Heart right ventricle (tissue), 16 donors: ENCODE data around the gene RAB11FIP3. TPM values are rescaled to one million over a fixed set of nuclear protein-coding genes. Genes with fewer than 3 reads are reported as not detected.

Experiments
- ATAC-seq, 8 donors: fragments of 200-7000 bp; cut with Tn5 transposase; one replicate each; pipeline ENCODE4 v1.9.1; 2020; ENCODE audit warnings: mild to moderate bottlenecking in 8 of 8, moderate library complexity in 8 of 8, moderate number of reproducible peaks in 1 of 8
- DNase-seq, 2 donors: peaks; one replicate each; pipeline ENCODE4 v3.0.0-alpha.2; 2020
- H3K27ac ChIP-seq, 10 donors: fragments of 200-600 bp; sonication (generic) in 2 of 10; one replicate each; pipeline versions ENCODE4 v1.5.0 to v1.8.0; 2020 to 2022; ENCODE audit warnings: mild to moderate bottlenecking in 3 of 10
- H3K27me3 ChIP-seq, 7 donors: fragments of 200-600 bp; one replicate each; pipeline ENCODE4 v1.8.0; 2021 to 2022; ENCODE audit warnings: mild to moderate bottlenecking in 2 of 7
- H3K36me3 ChIP-seq, 9 donors: fragments of 200-600 bp; sonication (generic) in 1 of 9; one replicate each; pipeline versions ENCODE4 v1.5.0 to v1.8.0; 2020 to 2022; ENCODE audit warnings: mild to moderate bottlenecking in 2 of 9
- H3K4me1 ChIP-seq, 9 donors: fragments of 200-600 bp; sonication (generic) in 1 of 9; one replicate each; pipeline versions ENCODE4 v1.5.0 to v1.8.0; 2020 to 2022; ENCODE audit warnings: mild to moderate bottlenecking in 4 of 9
- H3K4me3 ChIP-seq, 10 donors: fragments of 200-600 bp; sonication (generic) in 2 of 10; one replicate each; pipeline versions ENCODE4 v1.5.0 to v1.8.0; 2020 to 2022; ENCODE audit warnings: mild to moderate bottlenecking in 7 of 10, moderate library complexity in 2 of 10
- H3K9me3 ChIP-seq, 11 donors: fragments of 200-600 bp in 10 of 11; sonication (generic) in 2 of 11; one replicate each; pipeline versions ENCODE4 v1.5.0 to v1.8.0; 2013 to 2022; ENCODE audit warnings: mild to moderate bottlenecking in 2 of 11, control low read depth in 1 of 11, moderate library complexity in 1 of 11
- WGBS, 2 donors: extraction: QIAGEN DNeasy Blood & Tissue Kit; methylation state at CpG; one replicate each; pipeline ENCODE4 v1.1.7; 2013; ENCODE audit warnings: inconsistent platforms in 1 of 2; 5-methylcytosine and 5-hydroxymethylcytosine counted together
- intact Hi-C, 10 donors: fragments of 100-400 bp; cut with DNase I; formaldehyde crosslinking; loops; one replicate each; pipeline versions ENCODE4 v1.11.1 to v1.14.2; 2022
- polyA plus RNA-seq, 2 donors: library from polyadenylated mRNA; stranded (reverse); fragments of 200-250 nt; gene quantifications; one replicate each; pipeline ENCODE4 v1.2.3, GENCODE V29; 2013
- total RNA-seq, 10 donors: library from RNA; stranded (reverse); fragmentation: NEBNext Ultra II Directional in 3 of 10; extraction: Animal tissue kit (Norgen Biotek cat#: 25700) in 3 of 10; gene quantifications; one replicate each; pipeline versions ENCODE4 v1.2.1 to v1.2.4, GENCODE V29; 2021 to 2023
- TF ChIP-seq, protein P1 (sequence below), 9 donors: fragments of 200-600 bp; sonication (generic) in 2 of 9; IDR thresholded peaks; one replicate each; pipeline versions ENCODE4 v1.5.0 to v1.8.0; 2021 to 2022; ENCODE audit warnings: antibody characterized with exemption in 9 of 9, mild to moderate bottlenecking in 5 of 9, moderate library complexity in 1 of 9
- donor health status: Arrhythmogenic right ventricular cardiomyopathy.
- donor health status: ischemic (EF 13 %, LVEDD 7.1; RV severe dilation, severe dysfunction).
- donor health status: healthy with polysubstance abuse.
- donor health status: DM: no; HTN: yes; CAD: no.
- donor health status: DM: no; HTN: no; CAD: no.
- donor health status: ischemic (EF 25% LVEDD 6.9; RV normal size, moderate dysfunction).
- donor health status: ischemic (EF 25% LVEDD 5.7; RV mildly dilated, moderate dysfunction).
- donor health status: healthy.
- donor health status: DM: yes; HTN: yes; CAD: no.
- donor health status: Ischemic cardiomyopathy.
- donor health status: ischemic (EF 35%, LVEDD 5.7; RV mildly dilated, moderate dysfunction).
- donor health status: nonischemic (EF 11% LVEDD 7.7; RV severe dilation, severe dysfunction).
- donor health status: DM: yes; HTN: yes; CAD: no.
- donor health status: PGD.
- donor health status: ischemic (EF 29% LVEDD 5.4; RV normal size, mild dysfunction).
- donor health status: nonischemic (EF 23%, LVEDD 6.1; RV moderate dilation, normal function).

RAB11FIP3 gene
- total and polyA plus RNA-seq, 12 donors = 16.6 to 40.3 (median 29.1) TPM

DNA sequence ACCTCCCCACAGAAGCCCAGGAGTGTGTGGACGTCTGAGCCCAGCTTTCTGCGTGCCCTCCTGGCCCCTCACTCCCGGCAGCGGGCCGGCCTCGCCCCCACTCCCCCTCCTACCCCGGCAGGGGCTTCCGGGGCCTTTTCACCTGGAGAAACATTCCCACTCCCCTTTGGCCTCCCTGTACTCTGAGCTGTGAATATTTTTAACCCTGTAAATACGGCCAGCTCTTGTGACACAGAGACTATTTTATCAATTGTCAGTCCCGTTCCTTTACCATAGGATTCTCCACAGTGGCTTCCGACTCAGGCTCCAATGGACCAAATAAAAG is 128.8 kb downstream of the RAB11FIP3 start:
- peaks cover 0 to 41% (median 12%) of the 10 kb centered on the region in 9 donors for H3K36me3 ChIP-seq
- intact Hi-C loops = no loop called here

DNA sequence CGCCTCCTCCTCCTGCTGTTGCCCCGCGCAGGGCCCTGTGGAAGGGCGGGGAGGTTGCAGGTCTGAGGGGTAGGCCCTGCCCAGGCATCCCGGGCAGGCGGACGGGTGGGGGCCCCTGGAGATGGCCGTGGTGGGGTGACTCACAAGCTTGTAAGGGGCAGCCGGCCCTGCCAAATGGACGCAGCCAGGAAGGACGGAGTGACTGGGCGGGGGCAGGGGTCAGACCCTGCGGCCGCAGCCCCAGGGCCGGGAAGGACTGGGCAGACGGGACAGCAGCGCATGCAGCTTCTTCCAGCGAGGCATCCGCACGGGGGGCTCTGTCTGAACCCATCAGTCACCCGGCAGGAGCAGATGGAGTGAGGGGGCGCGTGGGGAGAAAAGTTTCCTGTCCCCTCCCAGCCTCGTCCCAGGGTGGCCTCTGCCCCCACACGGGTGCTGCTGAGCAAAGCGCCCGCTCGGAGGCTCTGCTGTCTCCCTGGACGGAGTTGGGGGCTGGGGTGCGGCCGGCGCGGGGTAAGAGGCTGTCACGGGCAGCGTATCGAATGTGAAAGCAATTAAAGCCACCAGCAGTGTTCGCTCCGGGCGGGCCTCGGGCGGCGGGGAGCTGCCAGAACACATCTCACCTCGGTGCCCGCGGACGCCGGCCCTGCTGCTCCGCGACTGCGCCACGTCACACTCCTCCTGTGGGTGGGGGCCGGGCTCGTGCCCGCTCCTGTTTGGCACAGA is 129.4 kb downstream of the RAB11FIP3 start:
- TF ChIP-seq, protein P1, sequence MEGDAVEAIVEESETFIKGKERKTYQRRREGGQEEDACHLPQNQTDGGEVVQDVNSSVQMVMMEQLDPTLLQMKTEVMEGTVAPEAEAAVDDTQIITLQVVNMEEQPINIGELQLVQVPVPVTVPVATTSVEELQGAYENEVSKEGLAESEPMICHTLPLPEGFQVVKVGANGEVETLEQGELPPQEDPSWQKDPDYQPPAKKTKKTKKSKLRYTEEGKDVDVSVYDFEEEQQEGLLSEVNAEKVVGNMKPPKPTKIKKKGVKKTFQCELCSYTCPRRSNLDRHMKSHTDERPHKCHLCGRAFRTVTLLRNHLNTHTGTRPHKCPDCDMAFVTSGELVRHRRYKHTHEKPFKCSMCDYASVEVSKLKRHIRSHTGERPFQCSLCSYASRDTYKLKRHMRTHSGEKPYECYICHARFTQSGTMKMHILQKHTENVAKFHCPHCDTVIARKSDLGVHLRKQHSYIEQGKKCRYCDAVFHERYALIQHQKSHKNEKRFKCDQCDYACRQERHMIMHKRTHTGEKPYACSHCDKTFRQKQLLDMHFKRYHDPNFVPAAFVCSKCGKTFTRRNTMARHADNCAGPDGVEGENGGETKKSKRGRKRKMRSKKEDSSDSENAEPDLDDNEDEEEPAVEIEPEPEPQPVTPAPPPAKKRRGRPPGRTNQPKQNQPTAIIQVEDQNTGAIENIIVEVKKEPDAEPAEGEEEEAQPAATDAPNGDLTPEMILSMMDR (IDR thresholded peaks at IDR 0.05) = no peak
- ATAC-seq (no peak), DNase-seq (no peak)
- H3K4me1 ChIP-seq = peaks cover 2 to 11% (median 5%) of the 10 kb centered on the region in 9 donors
- 87 to 90% methylated on average over 49 to 54 of the region's 54 CpGs for WGBS, 2 donors
- H3K27me3 ChIP-seq = peaks cover 5 to 20% (median 16%) of the 10 kb centered on the region in 7 donors
- no peak overlapping the region for H3K4me3 ChIP-seq
- intact Hi-C loops = no loop called here
- H3K36me3 ChIP-seq = peaks cover 0 to 36% (median 12%) of the 10 kb centered on the region in 9 donors
- no peaks in the 10 kb centered on the region for H3K9me3 ChIP-seq
- H3K27ac ChIP-seq = no peak overlapping the region

More for the DNA sequence above, 128.8 kb downstream of the RAB11FIP3 start:
- TF ChIP-seq, protein P1 (IDR thresholded peaks at IDR 0.05) = no peak
- no peak overlapping the region for H3K4me3 ChIP-seq
- no peaks in the 10 kb centered on the region for H3K9me3 ChIP-seq
- whole genome bisulfite sequencing, 2 donors = 89 to 92% methylated on average over 11 of the region's 11 CpGs
- H3K4me1 ChIP-seq = peaks cover 0 to 5% (median 0%) of the 10 kb centered on the region in 9 donors
- no peak overlapping the region for H3K27ac ChIP-seq
- no peak for ATAC-seq
- H3K27me3 ChIP-seq = peaks cover under 1 to 14% (median 11%) of the 10 kb centered on the region in 7 donors
- no peak for DNase-seq

DNA sequence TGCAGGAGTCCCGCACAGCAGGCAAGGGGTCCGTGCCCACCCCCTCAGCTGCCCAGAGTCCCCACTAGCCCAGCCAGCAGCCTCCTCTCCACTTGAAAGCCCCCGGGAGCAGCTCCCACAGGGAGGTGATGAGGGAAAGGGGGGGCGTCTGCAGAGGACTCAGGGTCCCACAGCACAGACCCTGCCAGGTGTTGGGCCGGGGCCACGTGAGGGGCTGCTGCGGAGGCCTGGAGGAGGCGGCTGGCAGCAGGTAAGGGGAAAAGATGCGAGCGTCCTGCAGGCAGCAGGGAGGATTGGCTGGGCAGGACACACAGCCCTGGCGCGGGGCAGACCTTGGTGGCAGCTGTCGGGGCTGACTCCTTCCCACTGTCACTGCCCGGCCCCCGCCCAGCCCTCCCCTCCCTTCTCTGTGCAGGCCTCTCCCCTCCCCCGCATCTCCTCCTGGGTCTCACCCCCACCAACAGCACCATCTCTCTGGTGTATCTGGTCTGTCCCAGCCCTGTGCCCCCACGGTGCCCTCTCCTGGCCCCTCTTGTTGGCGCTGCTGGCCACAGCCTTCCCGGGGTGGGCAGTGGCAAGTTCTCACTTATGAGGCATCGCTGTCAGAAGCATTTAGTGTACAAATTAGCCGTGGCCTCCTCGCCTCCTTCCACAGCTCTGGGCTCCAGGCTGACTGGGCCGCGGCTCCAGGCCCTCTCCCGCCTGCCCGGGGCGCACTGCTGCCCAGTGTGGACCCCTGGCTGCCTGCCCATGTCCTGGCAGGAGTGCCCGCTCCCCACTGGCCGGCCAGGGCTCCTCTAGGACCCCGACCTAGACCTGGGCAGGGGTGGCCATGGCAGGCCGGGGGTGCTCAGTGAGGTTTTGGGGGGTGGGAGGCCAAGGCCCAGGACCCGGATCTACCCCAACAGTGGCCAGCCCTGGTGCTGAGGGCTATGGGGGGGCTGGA is 130.4 kb downstream of the RAB11FIP3 start:
- intact Hi-C loops = no loop called here
- Histone ChIP-seq H3K4me1 (peaks cover 3 to 12% (median 6%) of the 10 kb centered on the region in 9 donors), H3K36me3 (peaks cover 0 to 30% (median 12%) of the 10 kb centered on the region in 9 donors), H3K9me3 (no peaks in the 10 kb centered on the region), H3K27me3 (peaks cover 5 to 27% (median 21%) of the 10 kb centered on the region in 7 donors), H3K4me3 (no peak overlapping the region), H3K27ac (no peak overlapping the region)
- ATAC-seq = no peak
- TF ChIP-seq, protein P1 (IDR thresholded peaks at IDR 0.05) = no peak
- 81 to 82% methylated on average over 26 to 32 of the region's 32 CpGs for WGBS, 2 donors
- no peak for DNase-seq

DNA sequence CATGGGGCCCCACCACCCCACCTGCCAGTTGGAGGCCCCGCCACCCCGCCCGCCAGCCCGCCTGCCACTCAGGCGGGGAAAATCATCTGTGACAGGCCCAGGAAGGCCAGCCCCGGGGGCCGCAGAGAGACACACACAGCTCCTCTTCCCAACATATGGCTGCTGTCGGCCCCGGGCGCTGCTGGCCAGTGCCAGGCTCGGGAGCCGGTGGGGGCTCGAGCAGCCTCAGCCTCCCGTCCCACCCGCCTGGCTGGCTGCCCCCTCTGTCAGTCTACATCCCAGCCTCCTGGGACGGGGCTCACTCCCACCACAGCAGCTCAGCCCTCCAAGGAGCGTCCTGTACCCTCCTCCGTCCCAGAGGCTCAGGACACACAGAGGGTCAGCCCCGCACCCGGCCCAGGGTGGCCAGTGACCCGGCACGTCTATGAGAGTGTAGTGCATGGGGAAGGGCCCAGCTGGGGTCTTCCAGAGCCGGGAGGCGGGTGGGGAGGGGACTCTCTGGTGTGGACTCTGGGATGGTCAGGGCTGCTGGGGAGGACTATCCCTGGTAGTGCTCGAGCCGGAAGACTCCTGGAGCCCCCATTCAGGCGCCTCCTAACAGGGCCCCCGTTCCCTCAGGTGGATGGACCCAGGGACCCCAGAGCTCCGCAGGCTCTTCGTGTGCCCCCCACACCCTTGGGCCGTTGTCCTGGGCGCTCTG is 131.2 kb downstream of the RAB11FIP3 start:
- intact Hi-C loops = no loop called here
- 82% methylated on average over 29 to 32 of the region's 32 CpGs for WGBS, 2 donors
- DNase-seq = no peak

More for the DNA sequence above, 131.2 kb downstream of the RAB11FIP3 start:
- H3K4me3 ChIP-seq = no peak overlapping the region
- peaks cover 3 to 12% (median 6%) of the 10 kb centered on the region in 9 donors for H3K4me1 ChIP-seq
- H3K9me3 ChIP-seq = no peaks in the 10 kb centered on the region
- no peak overlapping the region for H3K27ac ChIP-seq
- ATAC-seq = no peak
- H3K27me3 ChIP-seq = peaks cover 5 to 35% (median 29%) of the 10 kb centered on the region in 7 donors
- H3K36me3 ChIP-seq = peaks cover 0 to 24% (median 11%) of the 10 kb centered on the region in 9 donors
- TF ChIP-seq, protein P1 (IDR thresholded peaks at IDR 0.05) = no peak
